Esophagus (tissue), 2 donors: ENCODE results near the gene FCGBP. TPM values are rescaled to one million over a fixed set of nuclear protein-coding genes. Genes with fewer than 3 reads are reported as not detected.
"Not testable (repeated sequence)": the region's sequence is repeated elsewhere in the genome, so short reads cannot be mapped to it uniquely, and the experiment has no call there.

Source experiments
- H3K27ac ChIP-seq, 2 donors: one replicate each; pipeline ENCODE4 v1.5.1; 2013; ENCODE audit warnings: low read depth in 2 of 2, mild to moderate bottlenecking in 2 of 2, inconsistent platforms in 1 of 2, low read length in 1 of 2, moderate library complexity in 1 of 2
- H3K27me3 ChIP-seq, 2 donors: one replicate each; pipeline ENCODE4 v1.6.1; 2013; ENCODE audit warnings: low read length in 2 of 2, control low read depth in 1 of 2, mild to moderate bottlenecking in 1 of 2; ENCODE audit not compliant: insufficient read depth in 2 of 2, control insufficient read depth in 1 of 2
- H3K36me3 ChIP-seq, 2 donors: one replicate each; pipeline ENCODE4 v1.6.1; 2013; ENCODE audit warnings: low read length in 1 of 2; ENCODE audit not compliant: control insufficient read depth in 2 of 2, insufficient read depth in 2 of 2
- H3K4me1 ChIP-seq, 2 donors: one replicate each; pipeline ENCODE4 v1.6.1; 2013; ENCODE audit warnings: low read length in 1 of 2; ENCODE audit not compliant: control insufficient read depth in 2 of 2, insufficient read depth in 2 of 2
- H3K4me3 ChIP-seq, 2 donors: one replicate each; pipeline ENCODE4 v1.5.1; 2013; ENCODE audit warnings: low read length in 2 of 2, mild to moderate bottlenecking in 2 of 2, low read depth in 1 of 2, moderate library complexity in 1 of 2
- H3K9me3 ChIP-seq, 2 donors: one replicate each; pipeline ENCODE4 v1.6.1; 2013; ENCODE audit warnings: mild to moderate bottlenecking in 2 of 2, low read depth in 1 of 2, low read length in 1 of 2, moderate library complexity in 1 of 2; ENCODE audit not compliant: control insufficient read depth in 2 of 2, insufficient read depth in 1 of 2
- WGBS, 2 donors: extraction: QIAGEN DNeasy Blood & Tissue Kit; methylation state at CpG; one replicate each; pipeline ENCODE4 v1.1.7; 2013; 5-methylcytosine and 5-hydroxymethylcytosine counted together
- polyA plus RNA-seq, 2 donors: library from polyadenylated mRNA; stranded (reverse); fragments of 200-250 nt; gene quantifications; one replicate each; pipeline ENCODE4 v1.2.3, GENCODE V29; 2013
- donor health status: healthy with polysubstance abuse.
- donor health status: Bipolar disorder and iron deficiency.

The FCGBP gene
- polyA plus RNA-seq, 2 donors: 2.3 to 3.0 TPM

GRCh38 chr19:39969266-39969665 lies 34.8 kb upstream of the FCGBP start:
- Histone ChIP-seq H3K36me3 (peaks cover 5 to 6% of the 10 kb centered on the region in 2 donors), H3K27me3 (no peaks in the 10 kb centered on the region), H3K27ac (peak overlapping the region; percentile 3 to 95), H3K9me3 (no peaks in the 10 kb centered on the region), H3K4me1 (peaks cover 3 to 9% of the 10 kb centered on the region in 2 donors), H3K4me3 (no peak overlapping the region)
- WGBS, 2 donors: 46 to 66% methylated on average over 6 of the region's 6 CpGs

- Histone ChIP-seq H3K4me3 (no peak overlapping the region), H3K4me1 (peaks cover 3 to 9% of the 10 kb centered on the region in 2 donors), H3K27me3 (no peaks in the 10 kb centered on the region), H3K27ac (peak overlapping the region in 1 of 2 donors; percentile 55), H3K9me3 (no peaks in the 10 kb centered on the region), H3K36me3 (peaks cover 3 to 5% of the 10 kb centered on the region in 2 donors)
- 79 to 97% methylated on average over 15 of the region's 15 CpGs for WGBS, 2 donors
Measured at GRCh38 chr19:39968789-39969188, 34.4 kb upstream of the FCGBP start.

- H3K27ac ChIP-seq: no peak overlapping the region
- peaks cover 3 to 9% of the 10 kb centered on the region in 2 donors for H3K4me1 ChIP-seq
- 87 to 89% methylated on average over 9 of the region's 9 CpGs for WGBS, 2 donors
Measured at GRCh38 chr19:39967561-39967960, 33.1 kb upstream of the FCGBP start.

GRCh38 chr19:39966617-39967016 lies 32.2 kb upstream of the FCGBP start:
- H3K36me3 ChIP-seq: no peaks in the 10 kb centered on the region
- no peak overlapping the region for H3K4me3 ChIP-seq
- H3K27ac ChIP-seq: no peak overlapping the region
- no peaks in the 10 kb centered on the region for H3K27me3 ChIP-seq
- H3K4me1 ChIP-seq: peaks cover 0 to 5% of the 10 kb centered on the region in 2 donors
- no peaks in the 10 kb centered on the region for H3K9me3 ChIP-seq
- 84 to 91% methylated on average over 6 of the region's 6 CpGs for WGBS, 2 donors

More at GRCh38 chr19:39967561-39967960, 33.1 kb upstream of the FCGBP start:
- Histone ChIP-seq H3K27me3 (no peaks in the 10 kb centered on the region), H3K9me3 (no peaks in the 10 kb centered on the region), H3K4me3 (no peak overlapping the region), H3K36me3 (peaks cover 0 to 5% of the 10 kb centered on the region in 2 donors)

- Histone ChIP-seq H3K9me3 (no peaks in the 10 kb centered on the region), H3K4me1 (peaks cover 0 to 2% of the 10 kb centered on the region in 2 donors), H3K4me3 (no peak overlapping the region), H3K27me3 (no peaks in the 10 kb centered on the region), H3K27ac (no peak overlapping the region), H3K36me3 (no peaks in the 10 kb centered on the region)
- 62 to 63% methylated on average over 3 of the region's 3 CpGs for WGBS, 2 donors
Measured at GRCh38 chr19:39963898-39964297, 29.5 kb upstream of the FCGBP start.

GRCh38 chr19:39959407-39959806 lies 25.0 kb upstream of the FCGBP start:
- 70 to 73% methylated on average over 9 of the region's 13 CpGs for WGBS, 2 donors
- H3K9me3 ChIP-seq: not testable (repeated sequence)

GRCh38 chr19:39958942-39959341 lies 24.5 kb upstream of the FCGBP start:
- not testable (repeated sequence) for H3K4me1 ChIP-seq, H3K36me3 ChIP-seq
- 84 to 88% methylated on average over 3 of the region's 3 CpGs for WGBS, 2 donors

More at GRCh38 chr19:39959407-39959806, 25.0 kb upstream of the FCGBP start:
- H3K36me3 ChIP-seq, H3K27ac ChIP-seq, H3K4me1 ChIP-seq, H3K4me3 ChIP-seq, H3K27me3 ChIP-seq: not testable (repeated sequence)

GRCh38 chr19:39957886-39958285 lies 23.5 kb upstream of the FCGBP start:
- H3K4me3 ChIP-seq: not testable (repeated sequence)

More at GRCh38 chr19:39958942-39959341, 24.5 kb upstream of the FCGBP start:
- H3K9me3 ChIP-seq, H3K4me3 ChIP-seq, H3K27ac ChIP-seq, H3K27me3 ChIP-seq: not testable (repeated sequence)

GRCh38 chr19:39953915-39954314 lies 19.5 kb upstream of the FCGBP start:
- Histone ChIP-seq H3K27ac (no peak overlapping the region), H3K27me3 (no peaks in the 10 kb centered on the region), H3K4me3 (no peak overlapping the region), H3K9me3 (no peaks in the 10 kb centered on the region), H3K36me3 (no peaks in the 10 kb centered on the region), H3K4me1 (no peaks in the 10 kb centered on the region)
- 90 to 91% methylated on average over 7 of the region's 7 CpGs for WGBS, 2 donors

More at GRCh38 chr19:39957886-39958285, 23.5 kb upstream of the FCGBP start:
- H3K27ac ChIP-seq, H3K27me3 ChIP-seq, H3K4me1 ChIP-seq, H3K36me3 ChIP-seq, H3K9me3 ChIP-seq: not testable (repeated sequence)
- WGBS, 2 donors: 87 to 90% methylated on average over 5 of the region's 5 CpGs

GRCh38 chr19:39951686-39952085 lies 17.3 kb upstream of the FCGBP start:
- no peaks in the 10 kb centered on the region for H3K9me3 ChIP-seq
- H3K4me1 ChIP-seq: no peaks in the 10 kb centered on the region
- H3K4me3 ChIP-seq: no peak overlapping the region
- no peak overlapping the region for H3K27ac ChIP-seq
- H3K36me3 ChIP-seq: no peaks in the 10 kb centered on the region
- WGBS, 2 donors: 42 to 53% methylated on average over 3 of the region's 3 CpGs
- H3K27me3 ChIP-seq: no peaks in the 10 kb centered on the region
